Measurements from ENCODE around the gene CACNG3. TPM values are rescaled to one million over a fixed set of nuclear protein-coding genes. Genes with fewer than 3 reads are reported as not detected.

Gene CACNG3
- total RNA-seq, 1 donor = not detected

- Histone ChIP-seq H3K9me3 (ENCODE audit: low read depth, low read length) (no peaks in the 10 kb centered on the region), H3K27ac (ENCODE audit: low read depth, low read length) (no peak overlapping the region), H3K79me2 (ENCODE audit: insufficient read depth, low read length) (no peaks in the 10 kb centered on the region), H3K4me2 (ENCODE audit: insufficient read depth, low read length) (no peak overlapping the region), H2AFZ (ENCODE audit: low read length) (no peak overlapping the region), H4K20me1 (ENCODE audit: insufficient read depth, low read length) (no peaks in the 10 kb centered on the region), H3K4me3 (ENCODE audit: insufficient read depth, low read length) (no peak overlapping the region), H3K36me3 (ENCODE audit: insufficient read depth, low read length) (no peaks in the 10 kb centered on the region), H3K27me3 (ENCODE audit: insufficient read depth, low read length) (no peaks in the 10 kb centered on the region), H3K4me1 (ENCODE audit: insufficient read depth, low read length) (no peaks in the 10 kb centered on the region)
- no peak for DNase-seq (ENCODE audit: insufficient read length, low spot score, missing footprints)
- TF ChIP-seq, protein P1, sequence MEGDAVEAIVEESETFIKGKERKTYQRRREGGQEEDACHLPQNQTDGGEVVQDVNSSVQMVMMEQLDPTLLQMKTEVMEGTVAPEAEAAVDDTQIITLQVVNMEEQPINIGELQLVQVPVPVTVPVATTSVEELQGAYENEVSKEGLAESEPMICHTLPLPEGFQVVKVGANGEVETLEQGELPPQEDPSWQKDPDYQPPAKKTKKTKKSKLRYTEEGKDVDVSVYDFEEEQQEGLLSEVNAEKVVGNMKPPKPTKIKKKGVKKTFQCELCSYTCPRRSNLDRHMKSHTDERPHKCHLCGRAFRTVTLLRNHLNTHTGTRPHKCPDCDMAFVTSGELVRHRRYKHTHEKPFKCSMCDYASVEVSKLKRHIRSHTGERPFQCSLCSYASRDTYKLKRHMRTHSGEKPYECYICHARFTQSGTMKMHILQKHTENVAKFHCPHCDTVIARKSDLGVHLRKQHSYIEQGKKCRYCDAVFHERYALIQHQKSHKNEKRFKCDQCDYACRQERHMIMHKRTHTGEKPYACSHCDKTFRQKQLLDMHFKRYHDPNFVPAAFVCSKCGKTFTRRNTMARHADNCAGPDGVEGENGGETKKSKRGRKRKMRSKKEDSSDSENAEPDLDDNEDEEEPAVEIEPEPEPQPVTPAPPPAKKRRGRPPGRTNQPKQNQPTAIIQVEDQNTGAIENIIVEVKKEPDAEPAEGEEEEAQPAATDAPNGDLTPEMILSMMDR (IDR thresholded peaks at IDR 0.05; ENCODE audit: extremely low read depth, low read depth, low read length) = no peak
Observed at GRCh38 chr16:24262816-24263215, 6.7 kb downstream of the CACNG3 start.

DNA sequence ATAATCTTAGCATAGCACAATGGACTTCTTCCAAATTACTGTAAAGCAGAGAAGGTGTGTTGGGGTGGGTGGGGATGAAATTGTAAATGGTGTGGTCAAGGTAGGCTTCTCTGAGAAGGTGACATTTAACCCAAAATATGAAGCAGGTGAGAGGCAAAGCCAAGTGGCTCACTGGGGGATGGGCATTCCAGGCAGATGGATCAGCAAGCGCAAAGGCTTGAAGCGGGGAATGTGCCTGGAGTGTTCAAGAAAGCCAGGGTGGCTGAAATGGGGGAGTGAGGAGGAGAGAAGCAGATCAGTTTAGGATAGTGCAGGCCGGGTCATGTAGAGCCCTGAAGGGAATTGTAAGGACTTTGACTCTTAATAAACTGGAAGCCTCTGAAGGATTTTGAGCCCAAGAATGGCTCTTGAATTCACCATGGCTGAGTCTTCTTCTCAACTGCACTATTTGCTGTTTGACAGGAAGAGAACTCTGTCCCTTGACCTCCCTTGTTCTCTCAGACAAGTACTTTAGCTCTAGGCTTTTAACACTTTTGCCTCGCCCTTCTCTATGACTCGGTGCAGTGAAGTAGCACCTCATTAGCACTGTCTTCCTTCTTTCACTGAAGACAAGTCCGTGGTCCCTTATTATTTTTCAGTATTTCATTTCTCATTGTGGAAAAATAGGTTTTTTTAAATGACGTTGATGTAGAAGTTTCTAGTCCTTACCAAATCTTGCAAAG lies 14.7 kb downstream of the CACNG3 start:
- Histone ChIP-seq H3K9me3 (ENCODE audit: low read depth, low read length) (no peaks in the 10 kb centered on the region), H2AFZ (ENCODE audit: low read length) (no peak overlapping the region), H3K4me2 (ENCODE audit: insufficient read depth, low read length) (no peak overlapping the region), H3K36me3 (ENCODE audit: insufficient read depth, low read length) (no peaks in the 10 kb centered on the region), H3K4me3 (ENCODE audit: insufficient read depth, low read length) (no peak overlapping the region), H3K27me3 (ENCODE audit: insufficient read depth, low read length) (no peaks in the 10 kb centered on the region), H3K27ac (ENCODE audit: low read depth, low read length) (no peak overlapping the region), H3K79me2 (ENCODE audit: insufficient read depth, low read length) (no peaks in the 10 kb centered on the region), H4K20me1 (ENCODE audit: insufficient read depth, low read length) (no peaks in the 10 kb centered on the region), H3K4me1 (ENCODE audit: insufficient read depth, low read length) (no peaks in the 10 kb centered on the region)
- TF ChIP-seq, protein P1 (IDR thresholded peaks at IDR 0.05; ENCODE audit: extremely low read depth, low read depth, low read length) = no peak
- DNase-seq (ENCODE audit: insufficient read length, low spot score, missing footprints) = no peak

DNA sequence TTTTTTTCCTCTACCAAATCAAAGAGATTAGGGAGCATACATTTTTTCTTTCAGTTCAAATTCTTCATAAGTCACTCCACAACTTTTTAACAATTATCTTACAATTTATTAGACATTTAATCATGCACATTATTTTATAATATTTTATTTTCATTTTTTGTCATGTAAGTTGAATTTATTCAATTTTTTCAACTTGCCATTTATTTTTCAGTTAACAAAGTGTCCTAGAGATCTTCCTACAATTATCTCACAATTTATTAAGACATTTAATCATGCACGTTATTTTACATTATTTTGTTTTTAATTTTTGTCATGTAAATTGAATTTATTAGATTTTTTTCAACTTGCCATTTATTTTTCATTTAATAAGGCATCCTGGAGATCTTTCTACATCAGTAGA lies 16.2 kb downstream of the CACNG3 start:
- Histone ChIP-seq H3K9me3 (ENCODE audit: low read depth, low read length) (no peaks in the 10 kb centered on the region), H3K79me2 (ENCODE audit: insufficient read depth, low read length) (no peaks in the 10 kb centered on the region), H2AFZ (ENCODE audit: low read length) (no peak overlapping the region), H3K36me3 (ENCODE audit: insufficient read depth, low read length) (no peaks in the 10 kb centered on the region), H4K20me1 (ENCODE audit: insufficient read depth, low read length) (no peaks in the 10 kb centered on the region), H3K4me1 (ENCODE audit: insufficient read depth, low read length) (no peaks in the 10 kb centered on the region), H3K4me2 (ENCODE audit: insufficient read depth, low read length) (no peak overlapping the region), H3K27me3 (ENCODE audit: insufficient read depth, low read length) (no peaks in the 10 kb centered on the region), H3K27ac (ENCODE audit: low read depth, low read length) (no peak overlapping the region), H3K4me3 (ENCODE audit: insufficient read depth, low read length) (no peak overlapping the region)
- TF ChIP-seq, protein P1 (IDR thresholded peaks at IDR 0.05; ENCODE audit: extremely low read depth, low read depth, low read length) = no peak
- no peak for DNase-seq (ENCODE audit: insufficient read length, low spot score, missing footprints)

GRCh38 chr16:24273508-24274182 lies 17.5 kb downstream of the CACNG3 start:
- Histone ChIP-seq H3K4me2 (ENCODE audit: insufficient read depth, low read length) (no peak overlapping the region), H3K36me3 (ENCODE audit: insufficient read depth, low read length) (no peaks in the 10 kb centered on the region), H2AFZ (ENCODE audit: low read length) (no peak overlapping the region), H3K4me1 (ENCODE audit: insufficient read depth, low read length) (no peaks in the 10 kb centered on the region), H4K20me1 (ENCODE audit: insufficient read depth, low read length) (no peaks in the 10 kb centered on the region), H3K27ac (ENCODE audit: low read depth, low read length) (no peak overlapping the region), H3K4me3 (ENCODE audit: insufficient read depth, low read length) (no peak overlapping the region), H3K79me2 (ENCODE audit: insufficient read depth, low read length) (no peaks in the 10 kb centered on the region), H3K9me3 (ENCODE audit: low read depth, low read length) (no peaks in the 10 kb centered on the region), H3K27me3 (ENCODE audit: insufficient read depth, low read length) (no peaks in the 10 kb centered on the region)
- TF ChIP-seq, protein P1 (IDR thresholded peaks at IDR 0.05; ENCODE audit: extremely low read depth, low read depth, low read length) = no peak
- DNase-seq (ENCODE audit: insufficient read length, low spot score, missing footprints) = no peak

Measured in osteoblast (primary cell).